Colonic mucosa (tissue), 4 donors: ENCODE measurements around the gene ORM2. TPM values are rescaled to one million over a fixed set of nuclear protein-coding genes. Genes with fewer than 3 reads are reported as not detected.

Experiments used
- DNase-seq: peaks from one replicate; pipeline ENCODE4 v3.0.0-alpha.2; 2020
- H3K27ac ChIP-seq: fragments of 200-600 bp; one replicate; pipeline ENCODE4 v1.8.0; 2021
- H3K27me3 ChIP-seq: fragments of 200-600 bp; one replicate; pipeline ENCODE4 v1.8.0; 2021
- H3K36me3 ChIP-seq: fragments of 200-600 bp; one replicate; pipeline ENCODE4 v1.8.0; 2021
- H3K4me1 ChIP-seq: fragments of 200-600 bp; one replicate; pipeline ENCODE4 v1.8.0; 2021; ENCODE audit warnings: mild to moderate bottlenecking
- H3K4me3 ChIP-seq: fragments of 200-600 bp; one replicate; pipeline ENCODE4 v1.8.0; 2021
- H3K9ac ChIP-seq, 2 donors: one replicate each; pipeline ENCODE4 v1.7.0; 2013; ENCODE audit warnings: control low read depth in 2 of 2, low read depth in 2 of 2, low read length in 2 of 2
- H3K9me3 ChIP-seq: fragments of 200-600 bp; one replicate; pipeline ENCODE4 v1.8.0; 2021
- CTCF ChIP-seq: fragments of 200-600 bp; IDR thresholded peaks from one replicate; pipeline ENCODE4 v1.8.0; 2022; ENCODE audit warnings: antibody characterized with exemption, mild to moderate bottlenecking
- intact Hi-C: fragments of 100-400 bp; cut with DNase I; formaldehyde crosslinking; loops from one replicate; pipeline ENCODE4 v1.14.1; 2022
- total RNA-seq, 2 donors: library from RNA; stranded (reverse); fragmentation: NEBNext Ultra II Directional in 1 of 2; extraction: Animal tissue kit (Norgen Biotek cat#: 25700) in 1 of 2; gene quantifications; one replicate each; pipeline ENCODE4 v1.2.1, GENCODE V29; 2021
- donor health status: healthy.
- donor health status: DM: no; HTN: no; CAD: no.
- donor health status: DM: no; HTN: no; CAD: no.

Gene ORM2
- total RNA-seq, 2 donors from 2014 or later = 2.4 TPM; not detected in 1

- Histone ChIP-seq H3K27me3 (no peaks in the 10 kb centered on the region), H3K9me3 (no peaks in the 10 kb centered on the region), H3K36me3 (no peaks in the 10 kb centered on the region), H3K4me1 (no peaks in the 10 kb centered on the region), H3K27ac (no peak overlapping the region), H3K4me3 (no peak overlapping the region), H3K9ac (no peak overlapping the region)
- intact Hi-C loops = loop anchor here (5.0 kb wide), 2 partner anchors 134 to 209 kb away; partner anchors contain the start of gene COL27A1
- TF ChIP-seq CTCF = peak; percentile 98
- DNase-seq = peak; percentile 76
These were observed 38.6 kb upstream of the ORM2 start for GRCh38 chr9:114291064-114291474.

GRCh38 chr9:114291886-114292590, 37.6 kb upstream of the ORM2 start:
- H3K4me1 ChIP-seq = no peaks in the 10 kb centered on the region
- H3K36me3 ChIP-seq = no peaks in the 10 kb centered on the region
- no peak overlapping the region for H3K27ac ChIP-seq
- DNase-seq = no peak
- no peak overlapping the region for H3K4me3 ChIP-seq
- H3K9ac ChIP-seq = no peak overlapping the region
- TF ChIP-seq CTCF = no peak
- intact Hi-C loops = loop anchor here (5.0 kb wide), 2 partner anchors 135 to 210 kb away; partner anchors contain the start of gene COL27A1
- no peaks in the 10 kb centered on the region for H3K27me3 ChIP-seq
- H3K9me3 ChIP-seq = no peaks in the 10 kb centered on the region

GRCh38 chr9:114294664-114295063, 35.0 kb upstream of the ORM2 start:
- Histone ChIP-seq H3K27me3 (no peaks in the 10 kb centered on the region), H3K36me3 (no peaks in the 10 kb centered on the region), H3K9ac (no peak overlapping the region), H3K9me3 (no peaks in the 10 kb centered on the region), H3K4me1 (no peaks in the 10 kb centered on the region), H3K4me3 (no peak overlapping the region), H3K27ac (no peak overlapping the region)
- TF ChIP-seq CTCF = no peak
- intact Hi-C loops = loop anchor here (5.0 kb wide), 2 partner anchors 137 to 212 kb away; partner anchors contain the start of gene COL27A1
- DNase-seq = no peak

- intact Hi-C loops = no loop called here
- H3K27ac ChIP-seq = no peak overlapping the region
- H3K27me3 ChIP-seq = no peaks in the 10 kb centered on the region
- no peaks in the 10 kb centered on the region for H3K36me3 ChIP-seq
- DNase-seq = no peak
- no peak overlapping the region for H3K9ac ChIP-seq
- H3K4me1 ChIP-seq = no peaks in the 10 kb centered on the region
- TF ChIP-seq CTCF = no peak
- no peak overlapping the region for H3K4me3 ChIP-seq
- no peaks in the 10 kb centered on the region for H3K9me3 ChIP-seq
These were observed 33.3 kb upstream of the ORM2 start for GRCh38 chr9:114296338-114296737.

- DNase-seq = no peak
- no peak overlapping the region for H3K4me3 ChIP-seq
- intact Hi-C loops = no loop called here
- H3K9ac ChIP-seq = no peak overlapping the region
- H3K27ac ChIP-seq = no peak overlapping the region
- H3K36me3 ChIP-seq = no peaks in the 10 kb centered on the region
- no peaks in the 10 kb centered on the region for H3K9me3 ChIP-seq
- TF ChIP-seq CTCF = no peak
- no peaks in the 10 kb centered on the region for H3K27me3 ChIP-seq
- H3K4me1 ChIP-seq = no peaks in the 10 kb centered on the region
These were observed 30.1 kb upstream of the ORM2 start for GRCh38 chr9:114299286-114300152.
